ENCODE data around the gene EDC3.
"Not testable (repeated sequence)": the region's sequence is repeated elsewhere in the genome, so short reads cannot be mapped to it uniquely, and the experiment has no call there.

The EDC3 gene

DNA sequence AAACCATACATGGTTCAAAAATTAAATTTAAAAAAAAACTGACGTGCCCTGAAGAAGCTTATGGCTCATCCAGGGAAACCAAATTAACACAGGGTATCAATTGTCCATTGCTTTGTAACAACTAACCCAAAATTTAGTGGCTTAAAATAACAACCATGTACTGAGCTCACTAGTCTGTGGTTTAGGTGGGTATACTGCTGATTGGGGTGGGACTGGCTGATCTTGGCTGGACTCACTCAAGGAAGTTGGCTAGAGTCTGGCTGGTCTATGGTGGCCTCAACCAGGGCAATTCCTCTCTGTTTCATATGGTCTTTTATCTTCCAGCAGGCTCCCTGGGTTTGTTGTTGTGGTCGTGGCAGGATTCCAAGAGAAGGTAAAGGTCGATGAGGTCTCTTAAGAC, 14.1 kb upstream of the EDC3 start:
- DNase-seq = no peak

DNA sequence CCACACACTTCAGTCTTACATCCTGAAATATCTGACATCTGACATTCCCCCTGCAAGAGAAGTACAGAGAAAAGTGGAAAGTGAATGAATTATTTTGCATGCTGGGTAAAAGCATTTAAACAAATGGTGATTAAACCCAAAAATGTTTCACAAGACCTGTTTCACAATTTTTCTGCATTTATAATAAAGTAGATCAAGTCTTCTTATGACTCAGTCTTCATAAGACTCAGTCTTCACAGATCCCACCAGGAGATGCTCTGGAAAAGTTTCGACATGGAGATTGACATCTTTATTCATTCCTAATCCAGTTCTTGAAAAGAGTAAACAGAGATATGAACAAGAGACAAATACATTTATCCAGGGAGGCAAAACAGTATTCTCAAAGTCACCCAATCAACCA, 13.2 kb upstream of the EDC3 start:
- DNase-seq = no peak

DNA sequence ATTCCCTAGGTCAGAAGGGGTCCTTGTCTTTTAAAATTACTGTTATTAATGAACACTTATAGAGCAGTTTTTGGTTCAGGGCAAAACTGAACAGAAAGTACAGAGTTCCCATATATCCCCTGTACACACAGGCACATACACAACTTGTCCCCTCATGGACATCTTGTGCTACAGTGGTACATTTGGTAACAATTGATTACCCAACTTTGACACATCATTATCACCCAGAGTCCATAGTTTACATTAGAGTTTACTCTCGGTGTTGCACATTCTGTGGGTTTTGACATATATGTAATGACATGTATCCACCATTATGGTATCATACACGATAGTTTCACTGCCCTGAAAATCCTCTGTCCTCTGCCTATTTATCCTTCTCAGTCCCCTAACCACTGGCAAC, 984 bp upstream of the EDC3 start:
- DNase-seq = no peak

DNA sequence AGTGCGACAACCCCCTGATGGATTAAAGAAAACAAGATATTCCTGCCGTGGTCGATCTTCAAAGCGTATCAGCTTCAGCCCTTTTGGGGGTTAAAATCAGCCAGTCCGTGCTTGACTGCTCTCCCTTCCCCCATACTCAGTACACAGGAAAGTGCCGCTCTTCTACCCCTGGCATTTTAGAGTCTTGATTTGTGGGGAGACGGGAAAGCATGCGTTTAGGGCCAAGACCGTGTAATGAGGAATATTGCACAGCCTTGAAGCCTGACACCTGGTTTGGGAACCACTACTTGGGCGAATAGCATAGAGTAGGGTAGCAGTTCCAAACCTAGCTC, 540 bp upstream of the EDC3 start:
- no peak for DNase-seq

DNA sequence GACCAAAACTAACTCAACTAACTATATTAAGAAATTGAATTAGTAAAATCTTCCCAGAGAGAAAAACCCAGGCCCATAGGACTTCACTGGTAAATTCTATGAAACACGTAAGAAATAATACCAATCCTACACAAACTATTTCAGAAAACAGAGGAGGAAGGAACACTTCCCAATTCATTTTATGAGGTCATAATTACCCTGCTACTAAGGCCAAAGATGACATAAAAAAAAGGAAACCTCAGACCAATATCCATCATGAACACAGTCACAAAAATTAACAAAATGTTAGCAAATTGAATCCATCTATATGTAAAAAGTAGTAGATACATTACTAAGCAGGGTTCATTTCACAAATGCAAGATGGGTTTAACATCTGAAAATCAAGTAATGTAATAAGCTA, 3.5 kb downstream of the EDC3 start:
- DNase-seq = no peak

DNA sequence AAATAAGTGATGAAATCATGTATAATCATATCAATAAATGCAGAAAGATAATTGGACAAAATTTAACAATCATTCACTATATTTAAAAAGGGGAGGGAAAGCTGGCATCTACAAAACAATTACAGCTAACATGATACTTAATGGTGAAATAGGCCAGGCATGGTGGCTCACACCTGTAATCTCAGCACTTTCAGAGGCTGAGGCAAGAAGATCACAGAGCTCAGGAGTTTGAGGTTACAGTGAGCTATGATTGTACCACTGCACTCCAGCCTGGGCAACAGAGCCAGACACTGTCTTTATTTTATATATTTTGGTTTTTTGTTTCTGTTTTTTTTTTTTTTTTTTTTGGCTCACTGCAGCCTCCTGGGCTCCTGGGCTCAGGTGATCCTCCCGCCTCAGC, 12.1 kb downstream of the EDC3 start:
- DNase-seq = no peak

DNA sequence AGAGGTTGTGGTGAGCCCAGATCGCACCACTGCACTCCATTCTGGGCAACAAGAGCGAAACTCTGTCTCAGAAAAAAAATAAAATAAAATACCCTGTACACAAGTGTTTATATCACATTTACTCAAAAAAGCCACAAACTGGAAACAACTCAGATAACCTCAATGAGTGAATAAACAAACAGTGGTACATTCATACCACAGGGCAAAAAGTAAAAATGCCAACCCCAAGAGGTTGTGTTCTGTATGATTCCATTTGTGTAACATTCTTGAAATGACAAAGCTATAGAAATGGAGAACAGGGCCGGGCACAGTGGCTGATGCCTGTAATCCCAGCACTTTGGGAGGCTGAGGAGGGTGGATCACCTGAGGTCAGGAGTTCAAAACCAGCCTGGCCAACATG, 12.9 kb downstream of the EDC3 start:
- DNase-seq = no peak

DNA sequence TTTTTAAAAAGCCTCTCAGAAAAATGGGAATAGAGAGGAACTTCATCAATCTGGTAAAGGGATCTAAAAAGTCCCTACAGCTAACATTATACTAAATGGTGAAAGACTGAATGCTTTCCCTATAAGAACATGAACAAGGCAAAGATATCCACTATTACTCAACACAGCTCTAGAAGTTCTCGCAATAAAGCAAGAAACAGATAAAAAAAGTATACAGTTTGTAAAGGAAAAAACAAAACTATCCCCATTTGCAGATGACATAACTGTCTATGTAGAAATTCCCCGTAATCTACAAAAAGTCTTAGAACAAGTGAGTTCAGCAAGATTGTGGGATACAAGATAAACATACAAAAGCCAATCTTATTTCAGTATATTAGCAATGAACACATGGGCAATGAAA, 15.4 kb downstream of the EDC3 start:
- DNase-seq = no peak

DNA sequence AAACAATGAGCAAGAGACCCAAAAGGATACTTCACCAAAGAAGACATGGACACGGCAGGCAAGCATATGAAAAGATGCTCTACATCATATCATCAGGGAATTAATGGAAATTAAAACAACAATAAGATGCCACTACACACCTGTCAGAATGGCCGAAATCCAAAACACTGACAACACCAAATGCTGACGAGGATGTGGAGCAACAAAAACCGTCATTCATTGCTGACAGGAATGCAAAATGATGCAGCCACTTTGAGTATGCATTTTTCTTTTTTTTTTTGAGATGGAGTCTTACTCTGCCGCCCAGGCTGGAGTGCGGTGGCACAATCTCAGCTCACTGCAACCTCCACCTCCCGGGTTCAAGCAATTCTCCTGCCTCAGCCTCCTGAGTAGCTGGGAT, 19.0 kb downstream of the EDC3 start:
- DNase-seq = no peak

DNA sequence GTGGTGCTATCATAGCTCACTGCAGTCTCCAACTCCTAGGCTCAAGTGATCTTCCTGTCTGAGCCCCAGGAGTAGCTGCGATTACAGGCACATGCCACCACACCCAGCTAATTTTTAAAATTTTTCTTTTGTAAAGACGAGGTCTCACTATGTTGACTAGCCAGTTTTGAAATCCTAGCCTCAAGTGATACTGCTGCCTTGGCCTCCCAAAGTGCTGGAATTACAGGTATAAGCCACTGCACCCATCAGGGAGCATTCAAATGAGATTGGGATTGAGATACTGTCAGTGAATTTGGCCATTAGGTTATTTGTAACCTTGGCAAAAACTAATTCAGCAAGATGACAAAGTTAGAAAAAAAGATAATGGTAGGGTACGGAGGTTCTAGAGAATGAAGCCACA, 21.7 kb downstream of the EDC3 start:
- DNase-seq = no peak

DNA sequence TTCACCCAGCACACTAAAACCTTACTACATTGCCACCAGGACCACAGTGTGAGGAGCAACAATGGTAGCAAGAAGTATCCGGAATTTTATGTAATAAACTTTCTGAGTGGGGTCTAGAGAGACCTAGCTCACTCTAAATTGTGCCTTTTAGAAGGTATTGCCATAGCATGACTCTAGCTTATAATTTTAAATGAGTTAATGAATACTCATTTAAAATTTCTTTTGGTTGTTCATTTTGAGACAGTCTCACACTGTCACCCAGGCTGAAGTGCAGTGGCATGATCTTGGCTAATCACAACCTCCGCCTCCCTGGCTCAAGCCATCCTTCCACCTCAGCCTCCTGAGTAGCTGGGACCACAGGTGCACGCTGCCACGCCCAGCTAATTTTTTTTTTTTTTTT, 26.2 kb downstream of the EDC3 start:
- no peak for DNase-seq

DNA sequence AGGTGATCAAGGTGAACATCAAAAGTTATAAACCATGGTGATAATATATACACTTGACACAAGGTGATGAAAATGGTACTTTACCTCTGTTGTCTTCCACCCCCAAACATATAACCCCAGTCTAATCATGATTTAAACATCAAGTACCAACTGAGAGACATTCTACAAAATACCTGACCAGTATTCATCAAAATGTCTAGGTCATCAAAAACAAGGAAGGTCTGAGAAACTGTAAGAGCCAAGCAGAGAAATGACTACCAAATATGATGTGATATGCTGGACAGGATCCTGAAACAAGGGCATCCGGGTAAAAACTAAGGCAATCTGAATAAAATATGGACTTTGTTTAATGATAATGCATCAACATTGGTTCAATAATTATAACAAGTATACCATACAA, 27.8 kb downstream of the EDC3 start:
- DNase-seq = no peak

DNA sequence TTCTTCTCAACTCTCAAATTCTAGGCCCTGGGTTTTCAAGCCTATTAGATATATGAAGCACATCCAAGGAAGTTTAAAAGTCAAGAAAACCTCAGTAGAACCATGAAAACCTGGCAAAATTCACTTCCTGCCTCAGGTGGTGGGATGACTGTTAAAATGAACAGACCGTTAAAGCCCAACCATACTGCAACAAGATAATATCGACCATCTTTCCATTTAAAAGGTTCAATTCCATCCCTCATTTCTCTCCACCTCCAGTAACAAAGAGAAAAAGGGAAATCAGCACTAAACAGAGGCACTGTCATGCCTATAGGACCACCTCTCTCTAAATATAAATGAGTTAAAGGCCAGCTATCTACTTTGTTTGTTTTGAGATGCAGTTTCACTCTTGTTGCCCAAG, 31.2 kb downstream of the EDC3 start:
- DNase-seq = no peak

DNA sequence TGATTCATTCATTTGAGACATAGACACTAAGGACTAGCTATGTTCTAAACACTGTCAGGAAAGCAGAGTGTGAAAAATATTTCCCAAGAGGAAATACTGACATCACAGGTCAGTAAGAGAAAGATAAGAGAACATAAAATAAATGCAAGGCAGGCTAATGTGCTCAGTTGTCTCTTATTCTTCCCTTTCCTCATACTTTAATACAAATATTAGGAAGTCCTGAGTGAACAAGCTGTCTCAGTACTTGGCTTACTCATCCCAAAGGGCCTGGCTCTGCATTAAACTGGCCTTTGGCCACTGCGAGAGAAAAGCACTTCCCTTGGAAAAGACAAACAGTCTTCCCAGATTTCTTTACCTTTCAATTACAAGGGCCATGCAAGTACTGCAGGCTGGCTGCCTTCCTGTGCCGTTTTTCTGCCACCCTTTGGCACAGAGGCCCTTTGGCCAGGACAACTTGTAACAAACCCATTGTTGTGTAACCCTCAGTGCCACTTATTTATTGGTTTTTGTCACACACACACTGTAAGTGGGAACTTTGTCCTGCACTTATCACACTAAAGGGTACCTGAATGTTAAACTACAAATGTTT, 31.7 kb downstream of the EDC3 start:
- DNase-seq = no peak

DNA sequence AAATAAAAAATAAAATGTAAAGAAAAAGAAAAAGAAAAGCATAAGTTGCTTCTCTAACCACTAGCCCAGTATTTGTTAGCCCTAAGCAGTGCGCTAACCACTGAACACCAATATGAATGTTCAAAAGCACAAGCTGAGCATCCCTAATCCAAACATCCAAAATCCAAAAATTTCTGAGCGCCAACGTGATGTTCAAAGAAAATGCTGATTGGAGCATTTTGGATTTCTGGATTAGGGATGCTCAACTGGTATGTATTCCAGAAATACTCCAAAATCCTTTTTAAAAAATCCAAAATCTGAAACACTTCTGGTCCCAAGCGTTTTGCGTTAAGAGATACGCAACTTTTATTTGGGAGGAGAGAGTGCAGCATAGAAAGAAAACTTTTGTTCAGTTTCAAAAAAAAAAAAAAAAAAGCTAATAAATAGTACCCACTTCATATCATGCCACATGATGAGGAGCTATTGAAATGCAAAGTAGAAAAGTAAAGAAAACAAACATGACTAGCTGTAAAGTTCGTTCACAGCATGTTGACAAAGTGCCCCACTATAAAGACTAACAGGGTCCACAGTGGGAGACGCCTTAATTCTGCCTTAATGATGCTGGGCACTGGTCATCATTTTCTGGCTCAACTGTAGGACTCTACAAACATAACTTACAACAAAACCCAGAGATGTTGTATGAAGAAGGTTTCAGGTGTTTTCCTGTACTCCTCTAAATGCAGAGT, 32.4 kb downstream of the EDC3 start:
- DNase-seq = no peak

DNA sequence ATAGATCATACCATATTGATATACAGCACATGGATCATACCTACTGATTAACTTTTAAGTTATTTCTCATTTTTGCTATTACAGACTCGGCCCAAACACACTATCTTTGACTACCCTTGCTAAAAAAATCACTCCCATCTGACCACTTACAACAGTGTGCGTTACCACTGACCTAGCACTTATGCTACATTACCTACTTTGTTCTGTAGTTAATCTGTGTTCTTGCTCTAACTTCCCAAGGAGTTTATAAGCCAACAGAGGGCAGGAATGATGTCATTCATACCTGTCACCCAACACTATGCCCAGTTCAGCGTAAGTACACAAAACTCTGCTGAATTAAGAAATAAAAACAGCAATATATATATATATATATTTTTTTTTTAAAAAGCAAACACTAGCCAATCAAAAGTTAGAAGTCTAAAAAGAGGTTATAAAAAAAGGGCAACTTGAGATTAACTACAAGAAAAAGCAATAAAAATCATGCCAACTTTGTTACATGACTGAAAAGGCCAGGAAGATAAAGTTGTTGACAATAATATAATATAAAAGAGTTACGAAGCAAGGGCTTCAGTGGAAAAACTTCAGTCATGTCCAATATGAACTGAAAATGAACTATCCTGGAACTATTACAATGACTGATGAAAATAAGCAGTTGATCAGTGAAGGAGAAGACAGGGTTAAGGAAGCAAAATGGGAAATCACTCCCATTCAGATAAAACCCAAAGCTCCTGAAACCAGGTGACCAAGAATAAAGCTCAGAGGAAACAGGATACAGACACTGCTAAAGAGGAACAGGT, 33.6 kb downstream of the EDC3 start:
- DNase-seq = no peak

DNA sequence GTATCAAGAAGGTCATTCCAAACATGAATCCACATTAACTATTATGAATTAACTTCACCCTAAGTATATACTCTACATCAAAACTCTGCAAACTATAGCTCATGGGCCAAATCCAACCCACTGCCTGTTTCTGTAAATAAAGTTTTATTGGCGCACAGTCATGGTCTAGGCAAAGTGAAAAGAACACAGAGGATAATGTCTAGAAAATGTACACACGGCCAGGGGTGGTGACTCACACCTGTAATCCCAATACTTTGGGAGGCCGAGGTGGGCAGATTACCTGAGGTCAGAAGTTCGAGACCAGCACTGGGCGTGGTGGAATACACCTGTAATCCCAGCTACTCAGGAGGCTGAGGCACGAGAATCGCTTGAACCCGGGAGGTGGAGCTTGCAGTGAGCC, 34.5 kb downstream of the EDC3 start:
- not testable (repeated sequence) for DNase-seq

DNA sequence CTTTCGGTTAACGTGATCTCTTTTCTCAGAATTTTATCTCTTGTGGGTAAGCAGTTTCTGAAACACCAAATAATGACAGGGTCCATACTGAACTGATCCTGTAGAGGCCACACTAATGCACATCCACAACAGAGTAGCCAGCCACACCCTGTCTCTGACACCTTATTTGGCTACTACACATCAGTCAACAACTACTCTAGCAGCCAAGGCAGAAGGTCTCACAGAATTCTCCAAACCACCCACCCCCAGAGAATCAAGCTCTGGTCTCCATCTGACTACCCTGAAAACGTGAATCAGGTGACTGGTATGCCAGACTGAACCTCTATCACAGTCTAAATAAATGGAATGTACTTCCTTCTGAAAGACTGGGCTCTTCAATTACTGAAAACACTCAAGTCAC, 38.0 kb downstream of the EDC3 start:
- DNase-seq = no peak

DNA sequence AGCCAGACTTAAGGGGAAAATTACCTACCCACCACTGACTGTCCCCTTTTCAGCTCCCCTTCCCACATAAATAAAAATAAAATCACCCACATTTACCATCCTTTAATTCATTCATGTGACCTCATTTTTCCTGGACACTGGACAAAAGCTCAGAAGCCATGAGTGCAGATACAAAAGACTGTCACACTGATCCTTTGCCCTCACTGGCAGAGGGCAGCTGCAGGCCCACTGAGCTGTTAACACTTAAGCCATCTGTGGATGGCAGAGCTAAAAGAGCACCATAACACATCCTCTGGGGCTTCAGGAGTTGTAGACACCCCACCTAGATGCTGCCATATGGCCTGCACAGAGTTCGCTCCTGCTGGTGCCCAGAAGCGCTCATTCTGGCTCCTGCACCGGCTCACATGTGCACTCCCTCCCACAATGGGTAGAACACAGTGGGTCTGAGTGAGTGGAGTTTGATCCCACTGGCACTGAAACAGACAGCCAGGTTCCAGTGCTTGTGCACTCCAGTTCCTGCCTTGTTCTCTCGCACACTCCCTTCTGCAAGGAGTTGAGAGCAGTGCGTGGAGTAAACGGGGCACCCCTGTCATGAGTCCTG, 38.8 kb downstream of the EDC3 start:
- no peak for DNase-seq

DNA sequence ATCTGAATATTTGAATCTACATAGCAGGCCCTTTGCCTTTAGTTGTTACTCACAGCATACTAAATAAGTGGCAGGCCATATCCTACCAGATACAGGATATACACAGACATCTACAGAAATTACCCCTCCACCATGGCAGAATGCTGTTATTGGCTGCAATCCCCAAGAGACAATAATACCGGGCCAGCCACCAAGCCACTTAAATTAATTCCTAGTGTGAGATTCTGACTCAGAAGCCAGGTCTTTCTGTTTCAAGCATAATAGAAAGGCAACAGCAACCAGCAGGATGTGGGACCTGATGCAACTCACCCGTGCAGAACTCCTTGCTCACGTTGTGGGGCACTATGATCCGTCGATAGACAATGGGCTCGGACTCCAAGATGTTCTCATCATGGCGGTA, 40.4 kb downstream of the EDC3 start:
- no peak for DNase-seq

DNA sequence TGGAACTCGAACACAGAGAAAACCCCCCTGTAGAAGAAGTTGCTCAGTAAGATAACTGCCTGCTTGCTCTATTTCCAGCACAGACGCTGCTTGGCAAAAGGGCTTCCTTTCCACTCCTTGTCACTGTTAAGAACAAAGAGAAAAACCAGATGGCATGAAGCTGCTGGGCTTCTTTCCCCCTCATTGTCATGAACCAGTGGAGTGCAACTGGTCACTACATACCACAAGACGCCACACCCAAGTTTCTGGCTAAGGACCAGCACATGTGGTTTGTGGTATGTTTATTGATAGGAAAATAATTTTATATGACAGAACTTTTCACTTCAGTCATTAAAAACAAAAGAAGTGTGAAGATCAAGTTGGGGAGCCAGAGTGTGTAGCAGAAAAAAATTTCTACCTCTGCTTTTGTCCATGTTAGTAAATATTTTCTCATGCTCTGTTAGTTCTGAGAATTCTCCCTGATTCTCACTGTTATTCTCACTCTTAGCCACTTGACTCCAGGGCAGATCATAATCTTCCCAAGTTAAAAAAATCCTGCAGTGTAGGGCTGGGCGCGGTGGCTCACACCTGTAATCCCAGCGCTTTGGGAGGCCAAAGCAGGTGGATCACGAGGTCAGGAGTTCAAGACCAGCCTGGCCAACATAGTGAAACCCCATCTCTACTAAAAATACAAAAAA, 42.3 kb downstream of the EDC3 start:
- no peak for DNase-seq

DNA sequence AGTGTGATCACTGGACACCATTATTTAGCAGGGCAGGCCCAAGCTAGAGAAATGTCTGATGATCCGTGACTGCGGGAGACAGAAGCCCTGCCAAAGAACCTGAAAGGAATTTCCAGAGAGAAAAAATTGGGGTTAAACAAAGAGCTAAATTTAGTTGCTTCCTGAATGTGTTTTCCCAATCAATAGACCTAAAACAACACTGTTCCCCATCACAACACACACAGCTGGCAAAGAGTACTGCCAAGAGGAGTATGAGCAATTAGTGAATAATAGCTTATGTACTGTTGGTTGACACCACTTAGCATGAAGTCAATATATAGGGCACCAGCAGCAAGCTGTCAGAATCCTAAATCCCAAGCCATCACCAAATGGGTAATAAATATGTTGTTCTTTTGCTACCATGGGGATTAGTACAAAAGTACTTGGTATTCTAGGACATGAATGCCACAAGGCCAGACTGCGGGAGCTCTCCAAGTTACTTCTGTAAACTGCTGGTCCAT, 44.5 kb downstream of the EDC3 start:
- DNase-seq = no peak
